Natural killer cell treated with Interleukin-12 subunit alpha and Interleukin-12 subunit beta and Interleukin-15 and Interleukin-18, amount 100 ng/mL, for 72 hours (primary cell): ENCODE results near the gene CCDC93. TPM values are rescaled to one million over a fixed set of nuclear protein-coding genes. Genes with fewer than 3 reads are reported as not detected.

Source experiments
- ATAC-seq, 2 donors: fragments of 150-1000 bp; cut with Tn5 transposase in 1 of 2; sonication (Bioruptor Pico), chemical (Tn5 transposase) in 1 of 2; 2 replicates each; pipeline ENCODE4 v1.10.0; 2021
- DNase-seq: peaks from one replicate; pipeline ENCODE4 v3.0.0; 2022; ENCODE audit warnings: low spot score
- H3K27ac Mint-ChIP-seq, 2 donors: 1 replicate in 1 of 2; 2 replicates in 1 of 2; pipeline ENCODE4 v1.8.0; 2022; ENCODE audit warnings: mixed read lengths in 2 of 2, mild to moderate bottlenecking in 1 of 2, moderate library complexity in 1 of 2
- H3K27me3 Mint-ChIP-seq, 2 donors: 1 replicate in 1 of 2; 2 replicates in 1 of 2; pipeline ENCODE4 v1.8.0; 2022; ENCODE audit warnings: mixed read lengths in 2 of 2
- H3K36me3 Mint-ChIP-seq: one replicate; pipeline ENCODE4 v1.8.0; 2022; ENCODE audit warnings: mixed read lengths
- H3K4me1 Mint-ChIP-seq, 2 donors: 1 replicate in 1 of 2; 2 replicates in 1 of 2; pipeline ENCODE4 v1.8.0; 2022; ENCODE audit warnings: low read depth in 2 of 2, mixed read lengths in 2 of 2, mild to moderate bottlenecking in 1 of 2
- H3K4me3 Mint-ChIP-seq: one replicate; pipeline ENCODE4 v1.8.0; 2022; ENCODE audit warnings: mixed read lengths
- H3K9me3 Mint-ChIP-seq: 2 replicates; pipeline ENCODE4 v1.8.0; 2022; ENCODE audit warnings: mixed read lengths
- total RNA-seq, 2 donors: library from RNA; stranded (reverse); gene quantifications; one replicate each; pipeline ENCODE4 v1.2.3, GENCODE V29; 2022

The CCDC93 gene
- total RNA-seq, 2 donors from 2014 or later = 33.5 to 59.9 TPM

DNA sequence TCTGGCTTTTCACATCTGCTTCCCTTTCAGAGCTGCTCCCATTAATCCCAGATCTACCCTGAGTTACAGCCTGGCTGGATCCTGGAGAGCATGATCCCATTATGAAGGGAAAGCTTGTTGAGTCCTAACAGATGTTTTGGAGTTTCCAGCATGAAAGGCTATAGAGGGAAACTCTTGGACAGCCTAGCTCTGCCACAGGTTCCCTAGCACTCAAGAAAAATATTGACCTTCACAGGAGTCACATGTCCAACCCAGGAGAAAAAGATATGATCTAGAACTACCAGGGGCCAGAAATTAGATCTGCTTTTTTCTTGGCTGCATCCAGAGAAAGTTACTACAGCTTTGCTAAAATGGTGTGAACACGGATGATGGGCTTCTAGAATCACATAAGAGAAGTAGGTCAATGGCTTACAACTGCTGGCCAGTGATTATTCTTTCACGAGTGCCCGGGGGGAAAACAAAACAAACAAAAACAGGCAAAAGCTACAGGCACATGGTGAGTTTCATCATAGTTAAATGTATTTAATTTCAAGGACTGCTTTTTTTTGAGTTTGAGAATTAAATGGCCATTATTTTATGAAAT, 15.9 kb downstream of the CCDC93 start:
- Mint-ChIP-seq H3K36me3 (peaks cover 32% of the 10 kb centered on the region), H3K9me3 (no peaks in the 10 kb centered on the region), H3K27ac (no peak overlapping the region), H3K4me3 (no peak overlapping the region), H3K27me3 (no peaks in the 10 kb centered on the region), H3K4me1 (peaks cover under 1 to 9% of the 10 kb centered on the region in 2 donors)
- ATAC-seq (no peak), DNase-seq (no peak)

DNA sequence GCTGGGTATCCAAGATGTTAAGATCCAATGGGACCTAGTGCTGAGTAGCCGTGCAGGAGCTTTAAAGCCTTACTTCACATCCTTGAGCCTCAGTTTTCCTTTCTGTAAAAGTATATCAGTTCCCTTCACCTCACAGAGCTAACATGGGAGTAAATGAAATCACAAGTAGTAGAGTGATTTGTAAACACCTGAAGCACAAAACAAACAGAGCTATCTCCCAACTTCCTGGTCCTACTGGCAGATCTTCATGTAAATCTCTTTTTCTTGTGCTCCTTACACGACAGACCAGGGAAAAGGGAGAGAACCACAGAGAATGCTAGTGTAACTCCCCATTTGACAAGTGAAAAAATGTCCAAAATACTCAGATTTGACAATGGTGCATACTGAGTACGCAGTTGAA, 17.3 kb downstream of the CCDC93 start:
- H3K9me3 Mint-ChIP-seq = no peaks in the 10 kb centered on the region
- no peak for DNase-seq
- no peak overlapping the region for H3K27ac Mint-ChIP-seq
- no peak overlapping the region for H3K4me3 Mint-ChIP-seq
- H3K36me3 Mint-ChIP-seq = peaks cover 37% of the 10 kb centered on the region
- ATAC-seq = no peak
- H3K27me3 Mint-ChIP-seq = no peaks in the 10 kb centered on the region
- H3K4me1 Mint-ChIP-seq = peaks cover 0 to 9% of the 10 kb centered on the region in 2 donors

DNA sequence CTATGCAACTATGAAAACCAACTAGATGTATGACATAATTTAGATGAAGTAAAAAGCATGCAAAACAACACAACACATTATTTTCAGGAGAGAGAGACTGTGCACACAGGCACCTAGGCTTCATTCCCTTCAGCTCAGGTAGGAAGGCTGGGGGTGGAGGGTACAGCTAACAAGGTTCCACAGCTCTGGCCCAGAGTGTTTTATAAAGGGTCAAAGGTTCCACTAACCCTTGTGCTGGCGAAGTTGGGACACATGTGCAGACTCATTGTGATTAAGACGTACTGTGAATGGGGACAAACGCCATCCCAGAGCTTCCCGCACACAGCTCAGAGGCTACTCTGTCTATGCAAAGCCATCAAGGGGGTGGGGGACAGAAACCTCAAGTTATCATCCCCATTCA, 19.1 kb downstream of the CCDC93 start:
- Mint-ChIP-seq H3K36me3 (peaks cover 35% of the 10 kb centered on the region), H3K9me3 (no peaks in the 10 kb centered on the region), H3K27me3 (no peaks in the 10 kb centered on the region), H3K4me3 (no peak overlapping the region), H3K4me1 (peaks cover 4 to 13% of the 10 kb centered on the region in 2 donors), H3K27ac (no peak overlapping the region)
- ATAC-seq (no peak), DNase-seq (no peak)

DNA sequence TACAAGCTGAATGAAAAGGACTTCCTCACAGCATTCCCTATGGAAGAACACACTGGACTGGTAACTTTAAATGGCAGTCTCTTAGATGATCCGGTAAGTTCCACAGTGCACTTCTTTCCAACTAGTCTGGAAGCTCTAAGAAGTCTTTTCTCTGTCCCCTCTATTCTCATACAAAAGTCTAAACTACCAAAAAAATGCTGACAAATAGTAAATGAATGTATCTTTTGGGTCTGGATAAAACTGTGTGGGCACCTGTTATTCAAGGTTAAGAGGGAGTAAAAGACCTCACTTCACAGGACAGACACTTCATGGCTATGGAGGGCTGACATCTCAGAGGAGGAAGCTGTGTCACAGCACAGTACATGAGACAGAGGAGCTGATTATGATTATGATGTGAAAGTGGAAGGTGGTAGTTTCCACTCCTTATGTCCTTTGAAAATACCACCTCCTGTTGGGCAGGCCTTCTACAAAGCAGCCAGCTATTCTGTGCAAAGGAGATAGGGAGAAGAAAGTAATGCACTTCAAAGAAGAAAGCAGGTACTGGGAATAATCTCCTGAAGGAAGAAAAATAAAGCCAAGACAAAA, 23.9 kb downstream of the CCDC93 start:
- Mint-ChIP-seq H3K4me3 (no peak overlapping the region), H3K36me3 (peaks cover 19% of the 10 kb centered on the region), H3K9me3 (no peaks in the 10 kb centered on the region), H3K27ac (no peak overlapping the region), H3K27me3 (no peaks in the 10 kb centered on the region), H3K4me1 (peaks cover 4 to 7% of the 10 kb centered on the region in 2 donors)
- ATAC-seq (no peak), DNase-seq (no peak)

DNA sequence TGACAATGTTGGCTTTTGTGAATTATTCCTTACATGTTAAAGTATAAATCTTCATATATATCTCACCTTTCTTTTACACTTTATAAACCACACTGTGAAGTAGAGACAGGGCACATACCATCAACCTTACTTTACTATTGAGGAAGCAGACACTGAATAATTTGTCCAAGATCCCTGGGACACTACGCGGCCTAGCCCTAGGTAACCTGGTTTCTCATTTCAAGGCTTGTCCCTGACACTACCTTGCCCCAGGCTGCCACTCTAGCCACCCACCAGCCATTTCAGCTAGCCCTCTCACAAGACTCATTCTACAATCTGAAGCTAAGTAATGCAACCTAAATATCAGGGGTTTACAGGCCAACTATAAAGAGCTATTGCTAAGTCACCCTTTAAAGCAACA, 26.7 kb downstream of the CCDC93 start:
- DNase-seq (no peak), ATAC-seq (no peak)
- no peak overlapping the region for H3K4me3 Mint-ChIP-seq
- H3K4me1 Mint-ChIP-seq = peaks cover 9 to 19% of the 10 kb centered on the region in 2 donors
- H3K27me3 Mint-ChIP-seq = no peaks in the 10 kb centered on the region
- H3K27ac Mint-ChIP-seq = no peak overlapping the region
- peaks cover 13% of the 10 kb centered on the region for H3K36me3 Mint-ChIP-seq
- no peaks in the 10 kb centered on the region for H3K9me3 Mint-ChIP-seq

DNA sequence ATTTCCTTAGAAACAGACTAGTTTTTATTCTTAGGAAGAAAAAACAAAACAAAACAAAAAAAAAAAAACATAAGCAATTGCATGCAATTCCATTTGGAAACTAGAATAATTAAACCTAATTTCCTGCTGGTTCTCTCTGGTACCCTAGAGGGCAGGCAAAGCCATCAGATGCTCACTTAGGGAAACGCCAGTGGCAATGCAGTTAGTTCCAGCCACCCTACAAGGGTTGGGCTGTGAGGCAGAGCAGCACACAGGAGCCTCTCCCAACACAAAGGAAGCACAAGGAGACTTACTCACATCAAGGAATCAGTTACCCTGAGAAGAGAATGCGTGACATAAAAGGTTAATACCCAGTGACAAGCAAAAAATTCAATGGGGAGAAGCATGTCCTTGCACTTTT, 28.8 kb downstream of the CCDC93 start:
- Mint-ChIP-seq H3K36me3 (peaks cover 11% of the 10 kb centered on the region), H3K27ac (no peak overlapping the region), H3K4me1 (peaks cover 19 to 24% of the 10 kb centered on the region in 2 donors), H3K9me3 (no peaks in the 10 kb centered on the region), H3K27me3 (no peaks in the 10 kb centered on the region), H3K4me3 (no peak overlapping the region)
- no peak for DNase-seq
- ATAC-seq = no peak

DNA sequence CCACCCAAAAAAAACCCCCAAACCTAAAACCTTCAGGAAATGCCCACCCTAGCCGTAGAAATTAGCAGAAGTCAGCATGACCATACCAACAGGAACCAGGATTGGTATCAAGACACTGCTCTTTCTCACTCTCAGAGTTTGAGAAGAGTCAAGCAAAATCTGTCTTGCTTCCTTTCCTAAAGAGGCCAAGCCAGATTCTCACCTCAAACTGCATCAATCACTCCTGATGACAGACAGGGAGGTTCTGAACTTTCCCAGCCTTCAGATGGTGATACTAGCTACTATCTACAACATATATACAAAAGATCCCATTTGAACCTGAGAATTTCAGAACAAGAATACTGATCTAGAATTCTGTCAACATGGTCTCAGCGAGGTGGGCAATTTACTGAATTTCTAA, 29.7 kb downstream of the CCDC93 start:
- DNase-seq (no peak), ATAC-seq (no peak)
- Mint-ChIP-seq H3K27ac (no peak overlapping the region), H3K27me3 (no peaks in the 10 kb centered on the region), H3K4me3 (no peak overlapping the region), H3K4me1 (peaks cover 16 to 24% of the 10 kb centered on the region in 2 donors), H3K36me3 (peaks cover 11% of the 10 kb centered on the region), H3K9me3 (no peaks in the 10 kb centered on the region)

DNA sequence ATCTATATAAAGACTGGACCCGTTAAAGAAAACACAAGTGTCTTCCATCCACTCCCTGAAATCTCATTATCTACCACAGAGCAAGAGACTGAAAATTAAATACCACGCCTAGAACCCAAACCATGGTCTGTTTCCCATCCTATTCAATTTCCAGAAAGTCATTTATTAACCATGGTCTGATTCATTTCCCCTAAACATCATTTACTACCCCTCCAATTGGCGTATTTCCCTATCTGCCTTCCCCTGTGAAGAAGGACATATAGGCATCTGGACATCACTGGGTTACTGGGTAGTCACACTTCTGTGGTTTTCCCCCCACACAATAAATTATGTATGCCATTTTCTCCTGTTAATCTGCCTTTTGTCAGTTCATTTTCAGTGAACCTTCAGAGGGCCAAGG, 30.8 kb downstream of the CCDC93 start:
- Mint-ChIP-seq H3K4me1 (peaks cover 16 to 24% of the 10 kb centered on the region in 2 donors), H3K4me3 (no peak overlapping the region), H3K36me3 (peaks cover 14% of the 10 kb centered on the region), H3K27ac (no peak overlapping the region), H3K27me3 (no peaks in the 10 kb centered on the region), H3K9me3 (no peaks in the 10 kb centered on the region)
- DNase-seq (no peak), ATAC-seq (no peak)

DNA sequence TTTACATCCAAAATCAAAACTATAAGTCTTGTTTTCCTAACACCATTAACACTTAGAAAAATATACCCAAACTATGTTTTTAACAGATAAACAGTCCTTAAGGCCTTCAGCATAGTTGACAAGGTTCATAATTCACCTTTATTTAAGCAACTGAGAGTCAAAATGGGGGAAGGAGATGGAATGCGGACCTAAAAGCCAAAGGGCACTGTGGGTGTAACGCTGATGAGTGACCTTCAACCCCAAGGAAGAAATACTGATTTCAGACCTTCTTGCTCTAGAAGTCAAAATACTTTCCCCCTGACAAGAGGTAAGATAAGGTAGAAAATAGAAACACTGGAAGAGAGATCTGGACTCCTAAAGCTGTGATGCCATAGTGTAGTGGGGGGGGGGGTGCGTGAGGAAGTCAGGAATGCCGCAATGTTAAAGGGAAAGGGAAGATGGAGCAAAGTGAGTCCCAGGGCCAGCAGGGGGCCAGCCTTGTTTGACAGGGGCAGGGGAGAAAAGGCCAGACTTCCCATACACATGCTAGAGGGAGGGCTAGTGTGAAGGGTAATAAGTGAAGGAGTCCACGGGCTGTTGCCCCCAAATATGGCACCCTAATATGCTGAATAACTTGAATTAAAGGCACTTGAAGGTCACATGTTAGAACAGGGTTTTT, 31.4 kb downstream of the CCDC93 start:
- peaks cover 14% of the 10 kb centered on the region for H3K36me3 Mint-ChIP-seq
- ATAC-seq (no peak), DNase-seq (no peak)
- no peaks in the 10 kb centered on the region for H3K9me3 Mint-ChIP-seq
- no peak overlapping the region for H3K4me3 Mint-ChIP-seq
- H3K27ac Mint-ChIP-seq = no peak overlapping the region
- peaks cover 16 to 24% of the 10 kb centered on the region in 2 donors for H3K4me1 Mint-ChIP-seq
- H3K27me3 Mint-ChIP-seq = no peaks in the 10 kb centered on the region

DNA sequence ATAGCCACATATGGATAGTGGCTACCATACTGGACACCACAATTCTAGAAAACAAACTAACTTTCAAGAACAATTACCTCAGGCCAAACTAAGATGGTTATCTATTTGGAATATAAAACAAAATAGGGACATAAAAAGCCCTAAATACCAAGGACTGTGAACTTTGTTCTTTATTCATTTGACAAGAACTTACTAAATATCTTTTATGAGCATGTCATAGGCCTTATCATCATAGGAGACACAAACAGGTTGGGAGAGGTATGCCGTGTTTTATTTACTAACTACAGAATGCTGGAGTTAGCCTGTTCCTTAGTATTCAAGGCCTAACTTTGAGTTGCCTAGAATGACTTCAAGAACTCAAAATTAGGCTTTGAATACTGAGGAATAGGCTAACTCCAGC, 32.1 kb downstream of the CCDC93 start:
- Mint-ChIP-seq H3K36me3 (peaks cover 14% of the 10 kb centered on the region), H3K4me3 (no peak overlapping the region), H3K27ac (no peak overlapping the region), H3K4me1 (peaks cover 16 to 24% of the 10 kb centered on the region in 2 donors), H3K27me3 (no peaks in the 10 kb centered on the region), H3K9me3 (no peaks in the 10 kb centered on the region)
- ATAC-seq = no peak
- DNase-seq = no peak

DNA sequence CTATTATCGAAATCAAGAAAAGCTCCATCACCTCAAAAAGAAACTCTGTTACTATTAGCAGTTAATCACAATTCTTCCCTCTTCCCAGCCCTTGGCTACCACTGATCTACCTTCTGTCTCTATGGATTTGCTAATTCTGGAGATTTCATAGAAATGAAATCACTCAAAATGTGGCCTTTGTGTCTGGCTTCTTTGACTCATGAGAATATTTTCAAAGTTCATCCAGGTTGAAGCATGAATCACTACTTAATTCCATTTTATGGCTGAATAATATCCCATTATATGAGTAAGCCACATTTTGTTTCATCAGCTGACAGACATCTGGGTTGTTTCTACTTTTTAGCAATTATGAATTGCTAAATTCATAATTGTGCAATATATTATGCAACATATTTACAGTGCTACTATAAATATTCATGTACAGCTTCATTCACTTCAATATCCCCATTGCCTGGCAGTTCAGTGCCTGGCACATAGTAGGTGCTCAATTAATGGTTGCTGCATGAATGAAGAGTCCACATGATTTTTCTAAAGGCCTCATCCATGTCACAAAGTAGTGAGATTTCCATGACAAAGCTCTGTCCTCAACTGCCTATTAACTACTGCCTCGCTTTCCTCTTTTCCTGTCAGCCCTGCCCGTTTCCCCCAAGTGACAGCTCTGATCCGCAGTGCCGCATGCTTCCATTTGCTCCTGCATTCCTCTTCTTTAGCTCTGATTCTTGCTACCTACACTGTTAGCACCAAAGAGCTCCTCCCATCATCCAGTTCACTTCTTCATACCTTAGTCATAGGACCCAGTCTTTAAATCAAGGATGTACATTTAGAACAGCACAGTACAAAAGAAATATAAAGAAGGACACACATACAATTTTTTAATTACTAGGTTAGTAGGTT, 32.8 kb downstream of the CCDC93 start:
- Mint-ChIP-seq H3K27ac (peak overlapping the region in 1 of 2 donors; percentile 1), H3K27me3 (no peaks in the 10 kb centered on the region), H3K4me3 (no peak overlapping the region), H3K9me3 (no peaks in the 10 kb centered on the region), H3K36me3 (peaks cover 14% of the 10 kb centered on the region), H3K4me1 (peaks cover 16 to 24% of the 10 kb centered on the region in 2 donors)
- DNase-seq (no peak), ATAC-seq (peak in 1 of 2 donors; percentile 43)

DNA sequence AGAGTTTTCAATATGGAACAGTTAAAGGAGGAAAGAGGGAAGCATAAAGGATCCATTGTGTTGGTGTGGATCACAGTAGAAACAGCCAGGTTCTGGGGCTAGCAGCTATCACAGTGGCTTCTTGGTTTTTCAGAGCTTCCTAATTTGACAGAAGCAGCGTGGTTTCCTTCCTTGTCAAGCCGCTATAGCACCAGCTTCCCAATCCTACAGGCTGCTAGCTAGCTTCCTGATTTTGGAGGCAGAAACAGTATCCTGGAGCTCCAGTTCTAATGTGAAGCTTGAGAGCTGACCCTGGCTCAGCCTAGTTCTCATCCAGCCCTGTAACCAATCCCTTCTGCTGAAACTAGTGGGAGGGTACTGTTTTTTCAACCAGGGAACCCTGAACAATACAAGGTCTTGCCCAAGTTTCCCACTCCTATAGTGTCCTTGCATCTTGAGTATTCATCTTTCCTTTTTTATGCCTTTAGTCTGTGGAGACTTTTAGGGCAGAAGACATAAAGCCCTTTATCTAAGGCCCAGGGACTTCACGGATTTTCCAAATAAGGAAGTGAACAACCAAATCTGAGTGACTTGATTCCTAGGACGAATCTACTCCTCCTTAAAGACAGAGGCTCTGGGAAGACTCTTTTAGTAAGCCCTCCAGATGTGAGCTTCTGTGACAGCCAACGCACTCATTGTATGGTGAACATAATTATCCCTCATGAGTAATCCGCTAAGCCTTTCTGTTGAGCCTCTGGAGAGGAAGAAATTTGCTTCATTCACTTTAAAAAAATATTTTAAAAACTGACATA, 33.8 kb downstream of the CCDC93 start:
- H3K4me3 Mint-ChIP-seq = no peak overlapping the region
- H3K9me3 Mint-ChIP-seq = no peaks in the 10 kb centered on the region
- ATAC-seq (no peak), DNase-seq (no peak)
- H3K27ac Mint-ChIP-seq = peak overlapping the region in 1 of 2 donors; percentile 1
- peaks cover 14% of the 10 kb centered on the region for H3K36me3 Mint-ChIP-seq
- H3K4me1 Mint-ChIP-seq = peaks cover 16 to 24% of the 10 kb centered on the region in 2 donors
- no peaks in the 10 kb centered on the region for H3K27me3 Mint-ChIP-seq

DNA sequence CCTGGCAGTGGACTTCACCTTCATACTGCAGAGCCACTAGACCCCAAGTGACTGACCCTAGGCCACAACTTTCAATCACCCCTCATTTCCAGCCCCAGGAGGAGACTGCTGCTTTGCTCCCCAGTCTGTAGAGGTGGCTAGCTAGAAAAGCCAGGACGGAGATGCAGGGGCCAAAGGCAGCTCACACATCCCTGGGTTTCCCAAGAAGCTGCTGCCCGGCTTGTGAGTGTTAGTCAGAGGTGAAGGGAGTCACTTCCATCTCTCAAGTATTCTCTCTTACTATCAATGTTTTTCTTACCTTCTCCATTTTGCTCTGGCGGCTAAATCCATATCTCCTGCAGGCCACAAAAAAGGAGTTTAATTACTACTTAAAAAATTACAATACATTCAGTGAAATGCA, 36.2 kb downstream of the CCDC93 start:
- Mint-ChIP-seq H3K9me3 (no peaks in the 10 kb centered on the region), H3K27ac (no peak overlapping the region), H3K36me3 (peaks cover 17% of the 10 kb centered on the region), H3K4me3 (no peak overlapping the region), H3K27me3 (no peaks in the 10 kb centered on the region), H3K4me1 (peaks cover 10 to 12% of the 10 kb centered on the region in 2 donors)
- no peak for DNase-seq
- no peak for ATAC-seq
